ENCODE data around the gene RRP8.

RRP8 gene

GRCh38 chr11:6566704-6567370 lies 36.6 kb downstream of the RRP8 start:
- DNase-seq = no peak

- no peak for DNase-seq
These were observed 37.3 kb downstream of the RRP8 start for GRCh38 chr11:6565988-6566703.

- no peak for DNase-seq
These were observed 38.1 kb downstream of the RRP8 start for GRCh38 chr11:6565325-6565724.

- no peak for DNase-seq
These were observed 39.7 kb downstream of the RRP8 start for GRCh38 chr11:6563667-6564066.

- DNase-seq = peak; percentile 75
These were observed 40.2 kb downstream of the RRP8 start for GRCh38 chr11:6563121-6563619.

GRCh38 chr11:6561288-6561687 lies 42.1 kb downstream of the RRP8 start:
- no peak for DNase-seq

GRCh38 chr11:6559369-6559768 lies 44.0 kb downstream of the RRP8 start:
- no peak for DNase-seq

GRCh38 chr11:6557761-6558674 lies 45.4 kb downstream of the RRP8 start:
- DNase-seq = no peak

GRCh38 chr11:6557063-6557462 lies 46.4 kb downstream of the RRP8 start:
- no peak for DNase-seq

GRCh38 chr11:6556139-6556949 lies 47.1 kb downstream of the RRP8 start:
- DNase-seq = peak; percentile 22

- DNase-seq = peak; percentile 95
These were observed 48.3 kb downstream of the RRP8 start for GRCh38 chr11:6554828-6555706.

GRCh38 chr11:6553634-6554033 lies 49.8 kb downstream of the RRP8 start:
- DNase-seq = no peak

- no peak for DNase-seq
These were observed 54.8 kb downstream of the RRP8 start for GRCh38 chr11:6548641-6549040.

- no peak for DNase-seq
These were observed 55.3 kb downstream of the RRP8 start for GRCh38 chr11:6548121-6548520.

- DNase-seq = no peak
These were observed 56.2 kb downstream of the RRP8 start for GRCh38 chr11:6547177-6547576.

- no peak for DNase-seq
These were observed 56.7 kb downstream of the RRP8 start for GRCh38 chr11:6546735-6547134.

GRCh38 chr11:6545917-6546605 lies 57.4 kb downstream of the RRP8 start:
- DNase-seq = no peak

Data from hematopoietic multipotent progenitor cell treated with erythropoietin and hydrocortisone succinate and interleukin-3 and kit ligand, for 6 days (in vitro differentiated cells).